Measurements from ENCODE around the gene SLC44A3. TPM values are rescaled to one million over a fixed set of nuclear protein-coding genes. Genes with fewer than 3 reads are reported as not detected.
A peak's percentile ranks its signal among the peaks of the same experiment; 100 is the strongest.

The SLC44A3 gene
- total and polyA plus RNA-seq, 2 experiments from 2014 or later = 2.9 to 4.5 TPM

GRCh38 chr1:94808669-94809068 is 11.5 kb upstream of the SLC44A3 start:
- peak overlapping the region; percentile 15; the same call in 1 of the 2 replicates for H3K27ac Mint-ChIP-seq
- peak overlapping the region; percentile 81 for H3K4me2 ChIP-seq
- H3K9me3 Mint-ChIP-seq = peaks cover 14% of the 10 kb centered on the region
- no peaks in the 10 kb centered on the region for H4K20me1 ChIP-seq (replicated peaks; ENCODE audit: insufficient read depth)
- H3K27me3 ChIP-seq (ENCODE audit: insufficient read depth) = no peaks in the 10 kb centered on the region
- no peak; the same call in 2 of the 3 replicates for ATAC-seq
- peaks cover 20% of the 10 kb centered on the region for H3K36me3 Mint-ChIP-seq (ENCODE audit: low read depth)
- H3K79me2 ChIP-seq (replicated peaks; ENCODE audit: insufficient read depth) = no peaks in the 10 kb centered on the region
- peaks cover 30% of the 10 kb centered on the region for H3K4me1 ChIP-seq (ENCODE audit: insufficient read depth)
- TF ChIP-seq POLR2AphosphoS5 (IDR thresholded peaks at IDR 0.05; ENCODE audit: low read depth) = no peak
- TF ChIP-seq JUNB (IDR thresholded peaks at IDR 0.05; ENCODE audit: unreplicated experiment) = no peak
- no peak for TF ChIP-seq STAT1 (IDR thresholded peaks at IDR 0.05; ENCODE audit: unreplicated experiment)
- no peak for TF ChIP-seq CTCF (conservative IDR thresholded peaks at IDR 0.05; ENCODE audit: low read depth in 2 of 2)
- no peak for TF ChIP-seq REST (IDR thresholded peaks at IDR 0.05; ENCODE audit: unreplicated experiment)
- TF ChIP-seq EZH2 (IDR thresholded peaks at IDR 0.05; ENCODE audit: low read depth, unreplicated experiment) = no peak
- no peak for TF ChIP-seq CREB1 (CRISPR knock-in tag; IDR thresholded peaks at IDR 0.05; ENCODE audit: low read depth)
- TF ChIP-seq ETS1 (IDR thresholded peaks at IDR 0.05) = no peak
- H3K4me1 Mint-ChIP-seq = peaks cover 29% of the 10 kb centered on the region
- H3K4me3 Mint-ChIP-seq = no peak overlapping the region
- no peaks in the 10 kb centered on the region for H3F3A ChIP-seq (replicated peaks; ENCODE audit: low read depth)
- peaks cover 4% of the 10 kb centered on the region for H3K27me3 Mint-ChIP-seq (ENCODE audit: insufficient read depth, low read depth, poor library complexity)
- H3K4me3 ChIP-seq = peak overlapping the region; percentile 43
- no peak for DNase-seq (ENCODE audit: low spot score)
- H3K9me2 ChIP-seq (ENCODE audit: insufficient read depth) = no peaks in the 10 kb centered on the region
- peak overlapping the region; percentile 39; the same call in 1 of the 2 replicates for H3K27ac ChIP-seq (ENCODE audit: low read depth)
- H3K36me3 ChIP-seq (ENCODE audit: insufficient read depth) = peaks cover 5% of the 10 kb centered on the region; the same call in 1 of the 2 replicates
- no peak overlapping the region for H2AFZ ChIP-seq

- Histone ChIP-seq H3F3A (replicated peaks; ENCODE audit: low read depth) (no peaks in the 10 kb centered on the region), H3K36me3 (ENCODE audit: insufficient read depth) (peaks cover 5% of the 10 kb centered on the region; the same call in 1 of the 2 replicates), H3K79me2 (replicated peaks; ENCODE audit: insufficient read depth) (no peaks in the 10 kb centered on the region), H3K4me3 (no peak overlapping the region), H3K27me3 (ENCODE audit: insufficient read depth) (no peaks in the 10 kb centered on the region), H3K4me1 (ENCODE audit: insufficient read depth) (peaks cover 20% of the 10 kb centered on the region), H2AFZ (no peak overlapping the region), H3K4me2 (no peak overlapping the region), H4K20me1 (replicated peaks; ENCODE audit: insufficient read depth) (no peaks in the 10 kb centered on the region), H3K27ac (ENCODE audit: low read depth) (no peak overlapping the region), H3K9me2 (ENCODE audit: insufficient read depth) (no peaks in the 10 kb centered on the region)
- H3K36me3 Mint-ChIP-seq (ENCODE audit: low read depth) = peaks cover 39% of the 10 kb centered on the region
- ATAC-seq = no peak
- peaks cover 13% of the 10 kb centered on the region for H3K4me1 Mint-ChIP-seq
- no peak for DNase-seq (ENCODE audit: low spot score)
- no peak overlapping the region for H3K4me3 Mint-ChIP-seq
- no peaks in the 10 kb centered on the region for H3K27me3 Mint-ChIP-seq (ENCODE audit: insufficient read depth, low read depth, poor library complexity)
- H3K27ac Mint-ChIP-seq = no peak overlapping the region
- H3K9me3 Mint-ChIP-seq = peaks cover 20% of the 10 kb centered on the region
- TF ChIP-seq CTCF (conservative IDR thresholded peaks at IDR 0.05; ENCODE audit: low read depth in 2 of 2) (no peak), ZNF114 (CRISPR knock-in tag; IDR thresholded peaks at IDR 0.05) (no peak), JUNB (IDR thresholded peaks at IDR 0.05; ENCODE audit: unreplicated experiment) (no peak), STAT1 (IDR thresholded peaks at IDR 0.05; ENCODE audit: unreplicated experiment) (no peak), POLR2AphosphoS5 (IDR thresholded peaks at IDR 0.05; ENCODE audit: low read depth) (no peak), ZNF331 (CRISPR knock-in tag; IDR thresholded peaks at IDR 0.05; ENCODE audit: low read depth) (no peak), REST (IDR thresholded peaks at IDR 0.05; ENCODE audit: unreplicated experiment) (no peak), NANOG (IDR thresholded peaks at IDR 0.05; ENCODE audit: borderline replicate concordance) (no peak), CREB1 (CRISPR knock-in tag; IDR thresholded peaks at IDR 0.05; ENCODE audit: low read depth) (no peak)
Measured at GRCh38 chr1:94812985-94813384, 7.2 kb upstream of the SLC44A3 start.

All from GM23338 (cell line).